OCI-LY3 (cell line): Measurements from ENCODE around the gene PCDH12.

Experiments used
- H2AFZ ChIP-seq: fragments of 200-600, 300-600 bp; shearing (Covaris generic); 2 replicates; pipeline ENCODE4 v1.6.0; 2014; ENCODE audit warnings: antibody characterized with exemption, low read depth, low read length
- H3K27ac ChIP-seq: fragments of 200-600, 300-600 bp; sonication (generic); 2 replicates; pipeline ENCODE4 v1.5.1; 2014; ENCODE audit warnings: mild to moderate bottlenecking, low read length, moderate library complexity, mixed read lengths
- H3K27me3 ChIP-seq: fragments of 200-600, 300-600 bp; sonication (generic); 2 replicates; pipeline ENCODE4 v1.6.1; 2014; ENCODE audit warnings: low read depth, low read length, mixed read lengths
- H3K36me3 ChIP-seq: fragments of 200-600, 300-600 bp; sonication (generic); replicated peaks from 2 replicates; pipeline ENCODE3; 2014; ENCODE audit warnings: low read depth, low read length, mixed read lengths
- H3K4me1 ChIP-seq: fragments of 300-600, 200-600 bp; sonication (generic); 2 replicates; pipeline ENCODE4 v1.6.1; 2014; ENCODE audit warnings: low read length, mixed read lengths
- H3K4me2 ChIP-seq: fragments of 200-600, 300-600 bp; sonication (generic); 2 replicates; pipeline ENCODE4 v1.6.1; 2014; ENCODE audit warnings: low read length, mixed read lengths
- H3K4me3 ChIP-seq: fragments of 300-600, 200-600 bp; sonication (generic); 2 replicates; pipeline ENCODE4 v1.5.1; 2014; ENCODE audit warnings: antibody characterized with exemption, mild to moderate bottlenecking, low read length, moderate library complexity
- H3K79me2 ChIP-seq: fragments of 300-600, 200-600 bp; shearing (Covaris generic); 2 replicates; pipeline ENCODE4 v1.6.1; 2014; ENCODE audit warnings: mild to moderate bottlenecking, low read length, mixed read lengths
- H3K9ac ChIP-seq: fragments of 300-600, 200-600 bp; shearing (Covaris generic); 2 replicates; pipeline ENCODE4 v1.6.0; 2014; ENCODE audit warnings: mild to moderate bottlenecking, low read length, moderate library complexity
- H3K9me3 ChIP-seq: fragments of 200-600, 300-600 bp; shearing (Covaris generic); 2 replicates; pipeline ENCODE4 v1.6.1; 2014; ENCODE audit warnings: low read length, mixed read lengths; ENCODE audit not compliant: insufficient read depth
- H4K20me1 ChIP-seq: fragments of 200-600, 300-600 bp; sonication (generic); 2 replicates; pipeline ENCODE4 v1.6.1; 2016; ENCODE audit warnings: low read length, mixed read lengths; ENCODE audit not compliant: insufficient read depth
- EZH2phosphoT487 ChIP-seq: fragments of 200-600 bp; shearing (Covaris generic); IDR thresholded peaks from 2 replicates; pipeline ENCODE4 v1.6.1; 2018; ENCODE audit warnings: antibody characterized with exemption, mixed run types, low read depth
- TF ChIP-seq, protein P1 (sequence below): fragments of 200-600, 300-600 bp; sonication (generic); IDR thresholded peaks from 2 replicates; pipeline ENCODE4 v1.5.1; 2014; ENCODE audit warnings: antibody characterized with exemption, low read length, low read depth

The PCDH12 gene

DNA sequence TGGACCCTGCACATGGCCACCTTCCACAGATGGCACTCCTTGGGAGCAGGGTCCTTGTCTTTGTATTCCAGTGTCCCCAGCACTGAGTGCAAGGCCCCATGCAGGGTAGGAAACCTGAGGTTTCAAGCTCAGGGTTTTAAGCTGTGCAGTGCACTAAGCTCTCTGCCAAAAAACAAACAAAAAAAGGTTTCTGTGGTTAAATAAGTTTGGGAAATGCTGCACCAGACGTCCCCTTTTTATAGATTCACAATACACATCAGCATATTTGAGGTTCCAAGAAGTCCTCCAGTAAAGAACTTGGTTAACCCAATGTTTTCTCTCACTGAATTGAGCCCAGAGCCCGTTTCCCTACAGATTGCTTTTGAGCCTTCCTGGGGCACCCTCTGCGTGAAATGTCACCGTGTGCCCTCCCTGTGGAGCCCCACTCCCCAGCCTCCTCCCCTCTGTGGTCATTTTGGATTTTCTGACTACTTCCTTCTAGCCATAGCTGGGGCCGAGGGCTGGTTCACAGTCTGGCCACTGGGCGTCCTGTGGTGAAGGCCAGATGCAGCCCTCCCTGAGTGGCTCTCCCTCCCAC is 17.2 kb downstream of the PCDH12 start:
- Histone ChIP-seq H3K9me3 (no peaks in the 10 kb centered on the region), H3K36me3 (peaks cover 4% of the 10 kb centered on the region), H3K27ac (no peak overlapping the region), H3K4me3 (no peak overlapping the region), H3K4me2 (no peak overlapping the region), H4K20me1 (no peaks in the 10 kb centered on the region), H2AFZ (no peak overlapping the region), H3K27me3 (no peaks in the 10 kb centered on the region), H3K79me2 (no peaks in the 10 kb centered on the region), H3K9ac (no peak overlapping the region), H3K4me1 (no peaks in the 10 kb centered on the region)
- TF ChIP-seq, protein P1, sequence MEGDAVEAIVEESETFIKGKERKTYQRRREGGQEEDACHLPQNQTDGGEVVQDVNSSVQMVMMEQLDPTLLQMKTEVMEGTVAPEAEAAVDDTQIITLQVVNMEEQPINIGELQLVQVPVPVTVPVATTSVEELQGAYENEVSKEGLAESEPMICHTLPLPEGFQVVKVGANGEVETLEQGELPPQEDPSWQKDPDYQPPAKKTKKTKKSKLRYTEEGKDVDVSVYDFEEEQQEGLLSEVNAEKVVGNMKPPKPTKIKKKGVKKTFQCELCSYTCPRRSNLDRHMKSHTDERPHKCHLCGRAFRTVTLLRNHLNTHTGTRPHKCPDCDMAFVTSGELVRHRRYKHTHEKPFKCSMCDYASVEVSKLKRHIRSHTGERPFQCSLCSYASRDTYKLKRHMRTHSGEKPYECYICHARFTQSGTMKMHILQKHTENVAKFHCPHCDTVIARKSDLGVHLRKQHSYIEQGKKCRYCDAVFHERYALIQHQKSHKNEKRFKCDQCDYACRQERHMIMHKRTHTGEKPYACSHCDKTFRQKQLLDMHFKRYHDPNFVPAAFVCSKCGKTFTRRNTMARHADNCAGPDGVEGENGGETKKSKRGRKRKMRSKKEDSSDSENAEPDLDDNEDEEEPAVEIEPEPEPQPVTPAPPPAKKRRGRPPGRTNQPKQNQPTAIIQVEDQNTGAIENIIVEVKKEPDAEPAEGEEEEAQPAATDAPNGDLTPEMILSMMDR = no peak
- TF ChIP-seq EZH2phosphoT487 = no peak

DNA sequence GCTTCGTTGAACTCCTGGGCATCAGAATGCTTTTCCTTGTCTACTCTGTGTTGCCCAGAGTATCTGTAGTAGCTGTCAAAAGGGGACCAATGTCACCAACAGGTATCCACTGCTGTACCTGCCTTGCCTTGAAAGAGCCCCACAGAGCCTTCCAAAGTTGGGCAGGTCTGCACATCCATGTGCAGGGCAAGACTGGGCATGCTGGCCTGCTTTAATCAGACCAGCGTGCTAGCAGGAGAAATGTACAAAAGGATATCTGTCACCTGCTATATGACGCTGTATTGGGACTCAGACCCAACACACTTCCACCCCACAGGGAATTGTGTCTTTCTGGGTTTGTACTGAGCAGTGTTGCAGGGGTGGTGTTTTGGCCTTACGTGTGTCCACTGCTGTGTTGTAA is 22.5 kb downstream of the PCDH12 start:
- no peak for TF ChIP-seq EZH2phosphoT487
- TF ChIP-seq, protein P1 = no peak
- no peaks in the 10 kb centered on the region for H3K27me3 ChIP-seq
- no peaks in the 10 kb centered on the region for H4K20me1 ChIP-seq
- no peak overlapping the region for H3K27ac ChIP-seq
- H3K9me3 ChIP-seq = no peaks in the 10 kb centered on the region
- no peak overlapping the region for H3K4me2 ChIP-seq
- H3K9ac ChIP-seq = no peak overlapping the region
- peaks cover 17% of the 10 kb centered on the region for H3K36me3 ChIP-seq
- H3K79me2 ChIP-seq = no peaks in the 10 kb centered on the region
- no peak overlapping the region for H3K4me3 ChIP-seq
- H2AFZ ChIP-seq = no peak overlapping the region
- no peaks in the 10 kb centered on the region for H3K4me1 ChIP-seq

DNA sequence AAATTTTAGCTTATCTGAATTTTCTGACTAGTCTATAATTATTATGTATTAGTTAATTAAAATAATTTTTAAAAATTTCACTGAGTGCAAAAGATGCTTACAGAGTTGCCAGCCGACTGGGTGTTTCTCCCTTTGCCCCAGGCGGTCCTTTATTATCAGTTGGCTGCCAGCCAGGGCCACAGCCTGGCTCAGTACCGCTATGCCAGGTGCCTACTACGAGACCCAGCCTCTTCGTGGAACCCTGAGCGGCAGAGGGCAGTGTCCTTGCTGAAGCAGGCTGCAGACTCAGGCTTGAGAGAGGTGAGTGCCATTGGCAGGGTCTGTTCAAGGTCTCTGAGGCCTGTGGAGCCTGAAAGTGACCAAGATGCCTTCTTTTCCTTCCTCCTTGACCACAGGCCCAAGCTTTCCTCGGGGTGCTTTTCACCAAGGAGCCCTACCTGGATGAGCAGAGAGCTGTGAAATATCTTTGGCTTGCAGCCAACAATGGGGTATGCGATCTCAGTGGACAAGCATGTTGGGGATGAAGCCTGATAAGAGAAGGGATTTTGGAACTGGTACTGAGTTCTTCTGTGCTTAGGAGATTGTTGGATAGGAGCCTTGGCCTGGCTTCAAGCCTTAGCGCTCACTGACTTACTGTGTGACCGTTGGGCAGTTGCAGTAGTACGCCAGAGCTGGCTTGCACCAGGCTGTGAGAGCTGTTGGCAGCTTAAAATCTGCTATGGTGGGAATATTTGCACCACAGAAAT is 23.7 kb downstream of the PCDH12 start:
- H2AFZ ChIP-seq = no peak overlapping the region
- no peaks in the 10 kb centered on the region for H3K4me1 ChIP-seq
- no peak overlapping the region for H3K9ac ChIP-seq
- no peaks in the 10 kb centered on the region for H3K27me3 ChIP-seq
- no peaks in the 10 kb centered on the region for H3K9me3 ChIP-seq
- H3K27ac ChIP-seq = no peak overlapping the region
- no peak overlapping the region for H3K4me2 ChIP-seq
- no peaks in the 10 kb centered on the region for H3K79me2 ChIP-seq
- H4K20me1 ChIP-seq = no peaks in the 10 kb centered on the region
- no peak overlapping the region for H3K4me3 ChIP-seq
- no peak for TF ChIP-seq EZH2phosphoT487
- TF ChIP-seq, protein P1 = no peak
- peaks cover 21% of the 10 kb centered on the region for H3K36me3 ChIP-seq

DNA sequence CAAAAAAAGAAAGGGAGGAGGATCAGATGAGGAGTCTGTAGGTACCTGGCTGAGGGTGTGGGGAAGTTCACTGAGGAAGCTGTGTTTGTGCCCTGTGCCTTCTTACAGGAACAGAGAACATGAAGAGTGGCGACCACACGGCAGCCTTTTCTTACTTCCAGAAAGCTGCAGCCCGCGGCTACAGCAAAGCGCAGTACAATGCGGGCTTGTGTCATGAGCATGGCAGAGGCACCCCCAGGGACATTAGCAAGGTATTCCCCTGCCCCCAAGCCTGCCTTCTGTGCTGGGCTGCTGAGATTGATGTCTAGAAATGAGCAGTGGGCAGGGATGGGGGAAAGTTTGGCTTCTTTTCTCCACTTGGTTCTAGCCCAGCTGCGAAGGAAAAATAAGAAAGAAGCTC is 24.9 kb downstream of the PCDH12 start:
- no peak overlapping the region for H3K27ac ChIP-seq
- H3K9me3 ChIP-seq = no peaks in the 10 kb centered on the region
- no peaks in the 10 kb centered on the region for H4K20me1 ChIP-seq
- no peak overlapping the region for H3K4me3 ChIP-seq
- no peaks in the 10 kb centered on the region for H3K27me3 ChIP-seq
- no peak overlapping the region for H3K9ac ChIP-seq
- no peak overlapping the region for H3K4me2 ChIP-seq
- H2AFZ ChIP-seq = no peak overlapping the region
- no peaks in the 10 kb centered on the region for H3K4me1 ChIP-seq
- peaks cover 28% of the 10 kb centered on the region for H3K36me3 ChIP-seq
- no peak for TF ChIP-seq EZH2phosphoT487
- TF ChIP-seq, protein P1 = no peak
- no peaks in the 10 kb centered on the region for H3K79me2 ChIP-seq
